SK-N-SH treated with all-trans-retinoic acid at 6 μM for 48 hours (cell line): ENCODE results near the gene ZKSCAN4.

Experiments
- ATAC-seq: fragments of 200-7000 bp; cut with Tn5 transposase; 3 replicates; pipeline ENCODE4 v1.9.1; 2020; ENCODE audit warnings: mild to moderate bottlenecking, moderate library complexity
- ARNTL ChIP-seq: fragments of 450-650 bp; formaldehyde crosslinking; IDR thresholded peaks from 2 replicates; pipeline ENCODE4 v1.5.0; 2020; ENCODE audit warnings: low read depth, mild to moderate bottlenecking, moderate library complexity, borderline replicate concordance
- BACH2 ChIP-seq: fragments of 250-450 bp; sonication (Bioruptor Pico); IDR thresholded peaks from 2 replicates; pipeline ENCODE4 v1.9.0; 2021; ENCODE audit warnings: mild to moderate bottlenecking, borderline replicate concordance
- CSDC2 ChIP-seq: fragments of 250-450 bp; sonication (Bioruptor Pico); IDR thresholded peaks from 2 replicates; pipeline ENCODE4 v1.5.0; 2020; ENCODE audit warnings: mild to moderate bottlenecking, moderate library complexity
- ESRRG ChIP-seq: fragments of 250-450 bp; sonication (Bioruptor Pico); IDR thresholded peaks from 2 replicates; pipeline ENCODE4 v1.6.1; 2021; ENCODE audit warnings: mild to moderate bottlenecking
- GLIS3 ChIP-seq: fragments of 250-450 bp; sonication (Bioruptor Pico); IDR thresholded peaks from 2 replicates; pipeline ENCODE4 v1.5.0; 2020; ENCODE audit warnings: mild to moderate bottlenecking, moderate library complexity
- ISL1 ChIP-seq: fragments of 250-450 bp; sonication (Bioruptor Pico); IDR thresholded peaks from 2 replicates; pipeline ENCODE4 v2.1.2; 2022; ENCODE audit warnings: mild to moderate bottlenecking, moderate library complexity
- OSR1 ChIP-seq: fragments of 250-450 bp; sonication (Bioruptor Pico); IDR thresholded peaks from 2 replicates; pipeline ENCODE4 v1.8.0; 2022; ENCODE audit warnings: moderate library complexity, mild to moderate bottlenecking, inconsistent platforms
- PATZ1 ChIP-seq: fragments of 250-450 bp; sonication (Bioruptor Pico); IDR thresholded peaks from 2 replicates; pipeline ENCODE4 v1.8.0; 2020; ENCODE audit warnings: mild to moderate bottlenecking, moderate library complexity, borderline replicate concordance
- POU6F1 ChIP-seq: fragments of 250-450 bp; sonication (Bioruptor Pico); IDR thresholded peaks from 2 replicates; pipeline ENCODE4 v1.8.0; 2021; ENCODE audit warnings: low read depth, mild to moderate bottlenecking, moderate library complexity, borderline replicate concordance
- PPARA ChIP-seq: fragments of 250-450 bp; sonication (Bioruptor Pico); IDR thresholded peaks from 2 replicates; pipeline ENCODE4 v1.5.0; 2020; ENCODE audit warnings: mild to moderate bottlenecking, borderline replicate concordance
- RARB ChIP-seq: fragments of 250-450 bp; sonication (Bioruptor Pico); IDR thresholded peaks from 2 replicates; pipeline ENCODE4 v1.8.0; 2021; ENCODE audit warnings: mild to moderate bottlenecking, moderate library complexity
- SNAI2 ChIP-seq: fragments of 250-450 bp; sonication (Bioruptor Pico); IDR thresholded peaks from 2 replicates; pipeline ENCODE4 v1.5.0; 2020; ENCODE audit warnings: mild to moderate bottlenecking, moderate library complexity
- TOX ChIP-seq: fragments of 250-450 bp; sonication (Bioruptor Pico); IDR thresholded peaks from 2 replicates; pipeline ENCODE4 v1.8.0; 2021; ENCODE audit warnings: mild to moderate bottlenecking, moderate library complexity, borderline replicate concordance
- ZC3H10 ChIP-seq: fragments of 250-450 bp; sonication (Bioruptor Pico); IDR thresholded peaks from 2 replicates; pipeline ENCODE4 v1.5.1; 2021; ENCODE audit warnings: mild to moderate bottlenecking, moderate library complexity
- ZFP3 ChIP-seq: fragments of 250-450 bp; sonication (Bioruptor Pico); IDR thresholded peaks from 2 replicates; pipeline ENCODE4 v1.5.0; 2020; ENCODE audit warnings: mild to moderate bottlenecking, moderate library complexity
- ZFP30 ChIP-seq: fragments of 450-650 bp; formaldehyde crosslinking; IDR thresholded peaks from 2 replicates; pipeline ENCODE4 v1.5.0; 2022; ENCODE audit warnings: mild to moderate bottlenecking, moderate library complexity
- ZNF565 ChIP-seq: fragments of 450-650 bp; formaldehyde crosslinking; conservative IDR thresholded peaks from 2 replicates; pipeline ENCODE4 v1.5.0; 2020; ENCODE audit warnings: low read depth, mild to moderate bottlenecking, moderate library complexity
- ZNF70 ChIP-seq: fragments of 450-650 bp; formaldehyde crosslinking; IDR thresholded peaks from 2 replicates; pipeline ENCODE4 v1.5.0; 2020; ENCODE audit warnings: mild to moderate bottlenecking, moderate library complexity
- ZNF8 ChIP-seq: fragments of 450-650 bp; formaldehyde crosslinking; IDR thresholded peaks from 2 replicates; pipeline ENCODE4 v1.5.0; 2020; ENCODE audit warnings: mild to moderate bottlenecking, moderate library complexity
- TF ChIP-seq, protein P1 (sequence below): fragments of 250-450 bp; sonication (Bioruptor Pico); IDR thresholded peaks from 2 replicates; pipeline ENCODE4 v1.5.1; 2020; ENCODE audit warnings: low read depth, mild to moderate bottlenecking, moderate library complexity
- TF ChIP-seq, protein P2 (sequence below): fragments of 250-450 bp; sonication (Bioruptor Pico); IDR thresholded peaks from 2 replicates; pipeline ENCODE4 v1.5.1; 2021; ENCODE audit warnings: mild to moderate bottlenecking, moderate library complexity

ZKSCAN4 gene

GRCh38 chr6:28252009-28252975 is at the start of gene ZKSCAN4:
Gene ZKSCAN4 (minus strand): TSS chr6:28252269. CDS start chr6:28251980, 289 bp downstream.
- TF ChIP-seq, protein P1, sequence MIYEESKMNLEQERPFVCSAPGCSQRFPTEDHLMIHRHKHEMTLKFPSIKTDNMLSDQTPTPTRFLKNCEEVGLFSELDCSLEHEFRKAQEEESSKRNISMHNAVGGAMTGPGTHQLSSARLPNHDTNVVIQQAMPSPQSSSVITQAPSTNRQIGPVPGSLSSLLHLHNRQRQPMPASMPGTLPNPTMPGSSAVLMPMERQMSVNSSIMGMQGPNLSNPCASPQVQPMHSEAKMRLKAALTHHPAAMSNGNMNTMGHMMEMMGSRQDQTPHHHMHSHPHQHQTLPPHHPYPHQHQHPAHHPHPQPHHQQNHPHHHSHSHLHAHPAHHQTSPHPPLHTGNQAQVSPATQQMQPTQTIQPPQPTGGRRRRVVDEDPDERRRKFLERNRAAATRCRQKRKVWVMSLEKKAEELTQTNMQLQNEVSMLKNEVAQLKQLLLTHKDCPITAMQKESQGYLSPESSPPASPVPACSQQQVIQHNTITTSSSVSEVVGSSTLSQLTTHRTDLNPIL (CRISPR knock-in tag), result no peak
- TF ChIP-seq SNAI2 (no peak), TOX (CRISPR knock-in tag) (no peak), ARNTL (CRISPR knock-in tag) (no peak), ZNF8 (CRISPR knock-in tag) (no peak)
- TF ChIP-seq, all 23 proteins: peak for 0
- peak; percentile 98 for ATAC-seq

DNA sequence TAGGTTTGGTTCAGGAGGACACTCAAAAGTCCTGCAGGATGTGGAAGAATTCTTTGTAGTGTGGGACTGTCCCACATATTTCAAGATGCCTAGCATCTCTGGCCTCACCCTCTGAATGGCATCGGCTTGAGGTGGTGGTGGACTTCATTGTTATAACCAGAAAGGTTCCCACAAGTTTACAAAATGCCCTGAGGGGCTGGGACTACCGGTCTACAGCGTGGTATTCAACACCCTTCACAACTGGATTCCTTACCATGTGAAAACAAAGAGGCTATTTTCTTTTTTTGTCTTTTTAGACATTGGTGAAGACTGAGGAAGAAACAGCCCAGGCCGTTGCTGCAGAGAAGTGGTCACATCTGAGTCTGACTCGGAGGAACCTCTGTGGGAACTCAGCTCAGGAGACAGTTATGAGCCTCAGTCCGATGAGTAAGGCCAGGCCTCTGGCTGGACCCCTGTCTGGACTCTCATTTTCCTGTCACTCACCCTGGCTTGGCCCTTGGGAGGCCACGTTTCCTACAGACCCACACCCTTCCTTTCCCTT is 44.5 kb upstream of the ZKSCAN4 start:
- ATAC-seq, result no peak
- TF ChIP-seq GLIS3 (CRISPR knock-in tag), result no peak
- no peak for TF ChIP-seq TOX (CRISPR knock-in tag)
- no peak for TF ChIP-seq POU6F1
- no peak for TF ChIP-seq ESRRG (CRISPR knock-in tag)
- no peak for TF ChIP-seq PATZ1
- TF ChIP-seq ZNF565 (CRISPR knock-in tag), result no peak
- no peak for TF ChIP-seq OSR1 (CRISPR knock-in tag)
- TF ChIP-seq ZNF8 (CRISPR knock-in tag), result no peak
- no peak for TF ChIP-seq CSDC2 (CRISPR knock-in tag)
- TF ChIP-seq ZFP3 (CRISPR knock-in tag), result no peak
- no peak for TF ChIP-seq ZFP30
- no peak for TF ChIP-seq PPARA
- TF ChIP-seq ZC3H10 (CRISPR knock-in tag), result no peak
- no peak for TF ChIP-seq BACH2
- no peak for TF ChIP-seq ISL1
- no peak for TF ChIP-seq ZNF70 (CRISPR knock-in tag)
- TF ChIP-seq, all 23 proteins: peak for 0

DNA sequence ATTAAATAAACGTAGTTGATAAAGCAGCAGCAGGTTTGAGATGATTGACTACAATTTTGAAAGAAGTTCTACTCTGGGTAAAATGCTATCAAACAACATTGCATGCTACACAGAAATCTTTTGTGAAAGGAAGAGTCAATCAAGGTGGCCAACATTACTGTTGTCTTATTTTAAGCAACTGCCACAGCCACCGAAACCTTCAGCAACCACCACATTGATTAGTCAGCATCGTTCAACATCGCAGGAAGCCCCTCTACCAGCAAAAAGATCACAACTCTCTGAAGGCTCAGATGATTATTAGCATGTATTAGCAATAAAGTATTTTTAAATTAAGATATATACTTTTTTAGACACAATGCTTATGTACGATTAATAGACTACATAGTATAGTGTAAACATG is 43.3 kb upstream of the ZKSCAN4 start:
- no peak for TF ChIP-seq RARB (CRISPR knock-in tag)
- ATAC-seq, result no peak

DNA sequence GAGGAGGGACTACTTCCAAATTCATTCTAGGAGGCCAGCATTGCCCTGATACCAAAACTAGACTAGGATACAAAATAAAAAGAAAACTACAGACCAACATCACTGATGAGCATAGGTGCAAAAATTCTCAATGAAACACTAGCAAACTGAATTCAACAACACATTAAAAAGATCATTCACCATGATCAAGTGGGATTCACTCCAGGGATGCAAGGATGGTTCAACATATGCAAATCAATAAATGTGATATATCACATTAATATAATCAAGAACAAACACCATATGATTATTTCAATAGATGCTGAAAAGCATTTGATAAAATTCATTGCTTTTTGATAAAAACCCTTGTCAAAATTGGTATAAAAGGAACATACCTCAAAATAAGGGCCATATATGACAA is 39.5 kb upstream of the ZKSCAN4 start:
- TF ChIP-seq, protein P2, sequence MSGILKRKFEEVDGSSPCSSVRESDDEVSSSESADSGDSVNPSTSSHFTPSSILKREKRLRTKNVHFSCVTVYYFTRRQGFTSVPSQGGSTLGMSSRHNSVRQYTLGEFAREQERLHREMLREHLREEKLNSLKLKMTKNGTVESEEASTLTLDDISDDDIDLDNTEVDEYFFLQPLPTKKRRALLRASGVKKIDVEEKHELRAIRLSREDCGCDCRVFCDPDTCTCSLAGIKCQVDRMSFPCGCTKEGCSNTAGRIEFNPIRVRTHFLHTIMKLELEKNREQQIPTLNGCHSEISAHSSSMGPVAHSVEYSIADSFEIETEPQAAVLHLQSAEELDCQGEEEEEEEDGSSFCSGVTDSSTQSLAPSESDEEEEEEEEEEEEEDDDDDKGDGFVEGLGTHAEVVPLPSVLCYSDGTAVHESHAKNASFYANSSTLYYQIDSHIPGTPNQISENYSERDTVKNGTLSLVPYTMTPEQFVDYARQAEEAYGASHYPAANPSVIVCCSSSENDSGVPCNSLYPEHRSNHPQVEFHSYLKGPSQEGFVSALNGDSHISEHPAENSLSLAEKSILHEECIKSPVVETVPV (CRISPR knock-in tag), result no peak
- TF ChIP-seq, protein P1 (CRISPR knock-in tag), result no peak
- TF ChIP-seq ISL1, result no peak
- TF ChIP-seq GLIS3 (CRISPR knock-in tag), result no peak
- TF ChIP-seq ESRRG (CRISPR knock-in tag), result no peak
- no peak for TF ChIP-seq ZFP30
- no peak for TF ChIP-seq ZNF565 (CRISPR knock-in tag)
- no peak for TF ChIP-seq BACH2
- no peak for ATAC-seq
